Activated gamma-delta T cell treated with anti-CD3 and anti-CD28 coated beads, Interleukin-2, amount 50 U/mL, for 16 hours (primary cell): Measurements from ENCODE around the gene HEATR9.
"Not testable (repeated sequence)": the region's sequence is repeated elsewhere in the genome, so short reads cannot be mapped to it uniquely, and the experiment has no call there.

ENCODE experiments used
- DNase-seq: peaks from one replicate; pipeline ENCODE4 v3.0.0-alpha.2; 2020; ENCODE audit warnings: low read depth

The HEATR9 gene

GRCh38 chr17:35868737-35869136 is at the start of gene HEATR9:
Gene HEATR9 (minus strand): TSS chr17:35868891. CDS start chr17:35868742, 149 bp downstream.
- no peak for DNase-seq

- DNase-seq: no peak
Measured at GRCh38 chr17:35917519-35918213, 49.0 kb upstream of the HEATR9 start.

GRCh38 chr17:35915153-35915964 is 46.7 kb upstream of the HEATR9 start:
- DNase-seq: no peak

- no peak for DNase-seq
Measured at GRCh38 chr17:35914354-35914753, 45.7 kb upstream of the HEATR9 start.

GRCh38 chr17:35913609-35914008 is 44.9 kb upstream of the HEATR9 start:
- no peak for DNase-seq

- no peak for DNase-seq
Measured at GRCh38 chr17:35912942-35913341, 44.3 kb upstream of the HEATR9 start.

- no peak for DNase-seq
Measured at GRCh38 chr17:35912339-35912912, 43.7 kb upstream of the HEATR9 start.

- DNase-seq: no peak
Measured at GRCh38 chr17:35909408-35909807, 40.7 kb upstream of the HEATR9 start.

GRCh38 chr17:35907691-35908090 is 39.0 kb upstream of the HEATR9 start:
- DNase-seq: no peak

GRCh38 chr17:35906926-35907637 is 38.4 kb upstream of the HEATR9 start:
- DNase-seq: no peak

- no peak for DNase-seq
Measured at GRCh38 chr17:35906191-35906925, 37.7 kb upstream of the HEATR9 start.

GRCh38 chr17:35903451-35903850 is 34.8 kb upstream of the HEATR9 start:
- DNase-seq: no peak

- DNase-seq: no peak
Measured at GRCh38 chr17:35901631-35902175, 33.0 kb upstream of the HEATR9 start.

GRCh38 chr17:35900708-35901480 is 32.2 kb upstream of the HEATR9 start:
- DNase-seq: no peak

GRCh38 chr17:35900280-35900679 is 31.6 kb upstream of the HEATR9 start:
- DNase-seq: no peak

GRCh38 chr17:35898283-35899070 is 29.8 kb upstream of the HEATR9 start:
- peak; percentile 65 for DNase-seq

- DNase-seq: not testable (repeated sequence)
Measured at GRCh38 chr17:35897772-35898171, 29.1 kb upstream of the HEATR9 start.

- no peak for DNase-seq
Measured at GRCh38 chr17:35895636-35896587, 27.2 kb upstream of the HEATR9 start.

- no peak for DNase-seq
Measured at GRCh38 chr17:35894206-35894605, 25.5 kb upstream of the HEATR9 start.
